ENCODE measurements around the gene TMA7B.

TMA7B gene

DNA sequence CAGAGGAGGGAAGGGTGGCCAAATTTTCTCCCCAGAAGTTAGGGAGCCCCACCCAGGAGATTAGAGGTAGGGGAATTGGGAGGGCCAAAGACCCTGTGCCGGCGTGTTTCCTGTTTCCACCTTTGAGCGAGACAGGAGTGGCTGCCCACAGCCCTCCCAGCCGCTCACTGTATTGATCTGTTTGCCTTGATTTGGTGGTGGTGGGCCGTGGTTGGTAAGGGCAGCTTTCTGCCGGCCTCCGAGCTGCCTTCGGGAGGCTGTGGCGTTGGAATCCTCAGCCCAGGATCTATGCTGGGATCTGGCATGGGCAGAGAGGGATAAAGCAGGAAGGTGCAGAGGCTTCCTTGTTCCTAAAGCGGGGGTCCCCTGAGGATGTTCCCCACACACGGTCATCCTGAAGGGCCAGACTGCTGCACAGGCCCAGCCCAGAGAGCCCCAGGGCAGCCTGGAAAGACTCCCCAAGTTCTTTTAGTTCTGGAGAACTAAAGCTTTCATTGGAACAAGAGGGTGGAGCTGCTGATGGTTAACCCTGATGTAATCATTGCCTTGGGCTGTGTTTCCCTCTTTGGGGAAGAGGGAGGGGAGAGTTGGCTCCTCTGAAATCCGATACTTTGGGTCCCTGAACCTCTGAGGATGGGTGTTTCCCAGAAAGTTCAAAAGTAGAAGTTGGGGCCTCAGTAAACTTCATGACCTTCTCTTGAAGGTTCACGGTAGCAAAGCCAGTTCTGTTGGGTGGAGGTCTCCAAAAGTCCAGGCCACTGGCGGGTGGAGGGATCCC lies 41.8 kb downstream of the TMA7B start:
- no peak for DNase-seq (ENCODE audit: low read depth, low spot score)

DNA sequence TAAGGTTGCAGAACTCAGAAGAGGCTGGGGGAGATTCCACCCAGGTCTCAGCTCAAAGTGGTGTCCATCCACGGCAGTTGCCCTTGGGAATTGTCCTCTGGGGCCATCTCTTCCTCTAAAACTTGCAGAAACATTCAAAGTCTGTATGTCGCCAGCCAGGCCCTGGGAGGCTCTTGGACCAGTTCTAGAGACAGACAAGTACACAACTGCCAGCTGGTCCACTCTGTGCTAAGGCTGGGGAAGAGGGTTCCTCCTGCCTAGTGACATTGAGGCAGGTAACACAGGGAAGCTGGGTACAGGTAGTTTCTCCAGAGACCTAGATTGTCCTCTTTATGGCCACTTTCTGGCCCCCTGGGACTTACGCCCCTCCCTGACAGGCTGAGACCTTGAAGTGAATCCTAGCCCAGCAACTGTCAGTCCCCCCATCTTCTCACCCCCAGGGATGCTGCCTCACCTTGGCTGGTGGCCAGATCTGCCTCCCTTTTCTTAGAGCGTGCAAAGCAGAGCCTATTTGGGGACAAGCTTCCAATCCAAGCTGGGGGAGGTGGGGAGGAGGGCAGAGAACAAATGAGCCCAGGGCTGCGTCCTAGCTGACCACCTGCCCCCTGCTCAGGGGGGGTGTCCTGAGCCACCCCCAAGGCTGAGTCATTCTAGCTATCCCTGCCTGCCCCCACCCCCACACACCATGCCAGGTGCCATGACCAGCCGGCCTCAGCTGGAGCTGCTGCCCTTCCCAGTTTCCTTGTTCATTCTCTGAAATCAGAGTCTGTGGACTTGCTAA lies 42.9 kb downstream of the TMA7B start:
- no peak for DNase-seq (ENCODE audit: low read depth, low spot score)

DNA sequence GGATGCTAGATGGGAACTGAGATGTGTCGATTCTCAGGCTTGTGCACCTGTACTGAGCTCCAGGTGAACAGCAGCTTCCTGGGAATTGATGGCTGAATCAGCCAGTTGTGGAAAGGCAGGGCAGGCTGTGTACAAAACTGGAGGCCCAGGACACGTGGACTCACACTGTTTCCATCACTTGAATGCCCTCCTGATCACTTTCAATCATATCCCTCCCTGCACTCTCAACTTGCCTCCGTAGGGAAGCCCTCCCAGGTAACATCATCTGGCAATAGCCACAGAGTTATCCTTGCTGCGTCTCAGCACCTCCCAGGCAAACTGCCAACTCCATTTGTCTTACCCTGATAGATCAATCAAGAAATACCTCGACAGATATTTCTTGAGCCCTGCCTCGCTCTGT lies 44.6 kb downstream of the TMA7B start:
- DNase-seq (ENCODE audit: low read depth, low spot score): no peak

DNA sequence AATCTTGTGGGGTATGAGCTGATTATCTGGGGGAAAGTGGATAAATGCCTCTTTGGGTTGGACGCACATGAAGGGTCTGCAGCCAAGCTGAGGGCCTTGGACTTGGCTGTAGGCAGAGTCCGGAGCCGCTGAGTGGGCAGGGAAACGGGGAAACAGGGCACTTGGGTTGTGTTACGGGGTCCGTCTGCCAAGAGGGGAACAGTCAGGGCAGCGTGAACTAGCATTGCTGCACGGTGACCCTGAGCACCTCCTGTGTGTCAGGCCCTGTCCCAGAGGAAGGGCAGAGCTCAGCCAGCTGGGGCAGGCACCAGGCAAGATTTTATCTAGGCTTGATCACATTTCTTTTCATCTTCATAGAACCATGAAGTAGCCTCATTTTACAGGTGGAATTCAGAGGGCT lies 46.4 kb downstream of the TMA7B start:
- no peak for DNase-seq (ENCODE audit: low read depth, low spot score)

DNA sequence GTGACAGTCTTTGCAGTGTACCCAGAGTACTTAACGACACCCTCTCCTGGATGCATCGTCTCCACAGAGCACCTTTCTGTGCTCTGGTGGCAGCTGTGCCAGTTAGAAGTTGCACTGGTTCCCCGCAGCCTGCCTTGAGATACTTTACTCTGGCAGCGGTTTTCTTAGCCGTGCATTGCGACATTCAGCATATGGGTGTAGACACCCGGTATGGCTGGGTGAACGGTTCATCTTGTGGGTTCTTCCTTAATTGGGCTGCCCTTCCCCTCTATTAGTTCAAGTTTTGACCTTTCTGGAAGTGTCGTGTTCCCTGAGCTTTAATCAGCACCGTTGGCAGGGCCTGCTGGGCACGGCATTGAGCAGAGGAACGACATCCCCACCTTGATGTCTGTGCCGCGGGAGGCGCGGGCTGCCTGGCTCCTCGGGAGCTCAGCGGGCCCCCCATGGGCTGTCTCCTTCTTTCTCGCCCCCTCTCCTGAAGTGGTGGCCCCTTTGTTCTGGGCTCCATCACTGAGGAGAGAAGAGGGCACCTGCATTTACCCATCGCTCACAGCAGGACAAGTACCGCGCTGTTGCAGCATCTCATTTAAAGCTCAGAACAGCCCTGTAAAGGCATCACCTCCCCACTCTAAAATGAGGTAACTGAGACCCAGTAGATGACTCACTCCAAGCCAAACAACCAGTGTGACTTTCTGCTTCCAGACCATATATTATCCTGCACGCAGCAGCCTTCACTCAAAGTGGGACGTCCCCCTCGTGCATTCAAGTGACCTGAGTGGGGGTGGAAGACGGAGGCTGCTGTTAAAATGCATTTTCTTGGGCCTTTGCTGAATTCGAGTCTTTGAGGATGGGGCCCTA lies 47.9 kb downstream of the TMA7B start:
- DNase-seq (ENCODE audit: low read depth, low spot score): no peak

DNA sequence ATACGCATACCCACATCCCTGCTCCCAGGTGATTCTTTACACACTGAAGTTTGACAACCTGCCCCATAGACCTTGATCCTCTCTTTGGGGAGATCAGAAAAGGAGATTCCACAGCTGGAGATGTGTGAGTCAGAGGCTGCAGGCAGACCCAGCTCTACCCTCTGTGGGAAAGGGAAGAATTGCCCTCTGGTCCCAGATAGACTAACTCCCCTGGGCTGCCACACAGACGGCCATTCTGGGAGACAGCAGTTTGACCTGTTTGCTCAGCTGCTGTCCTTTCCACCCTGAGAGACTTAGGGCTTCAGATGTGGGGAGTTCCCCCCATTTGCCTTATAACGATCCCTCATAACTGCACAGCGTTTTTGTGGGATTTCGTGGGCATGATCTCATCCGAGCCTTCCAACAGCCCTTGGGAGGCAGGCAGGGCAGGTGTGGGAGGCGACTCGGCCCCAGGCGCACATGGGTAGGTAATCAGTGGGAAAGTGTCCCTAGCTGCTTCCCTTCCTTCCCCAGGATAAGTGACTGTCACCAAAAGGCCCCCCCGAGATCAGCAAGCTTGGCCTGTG lies 48.6 kb downstream of the TMA7B start:
- no peak for DNase-seq (ENCODE audit: low read depth, low spot score)

DNA sequence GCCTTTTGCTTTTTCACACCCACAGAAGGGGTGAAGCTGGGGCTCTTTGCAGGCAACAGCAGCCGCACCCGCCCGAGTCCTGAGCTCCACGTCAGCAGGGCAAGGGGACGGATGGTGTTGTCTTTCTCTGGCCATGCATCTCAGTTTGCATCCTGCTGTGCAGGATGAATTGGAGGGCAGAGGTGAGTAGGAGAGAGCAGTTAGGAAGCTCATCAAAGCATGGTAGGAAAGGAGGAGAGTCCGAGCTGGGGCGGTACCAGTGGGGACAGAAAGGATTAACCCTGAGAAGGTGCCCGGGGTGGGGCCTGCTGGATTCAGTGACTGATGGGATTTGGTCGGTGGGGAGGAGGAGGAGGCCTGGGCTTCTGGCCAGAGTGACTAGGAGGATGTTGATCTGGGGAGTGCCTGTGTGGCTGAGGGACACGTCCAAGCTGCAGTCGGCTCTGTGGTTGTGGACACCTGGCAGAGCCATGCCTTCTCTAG lies 49.1 kb downstream of the TMA7B start:
- no peak for DNase-seq (ENCODE audit: low read depth, low spot score)

DNA sequence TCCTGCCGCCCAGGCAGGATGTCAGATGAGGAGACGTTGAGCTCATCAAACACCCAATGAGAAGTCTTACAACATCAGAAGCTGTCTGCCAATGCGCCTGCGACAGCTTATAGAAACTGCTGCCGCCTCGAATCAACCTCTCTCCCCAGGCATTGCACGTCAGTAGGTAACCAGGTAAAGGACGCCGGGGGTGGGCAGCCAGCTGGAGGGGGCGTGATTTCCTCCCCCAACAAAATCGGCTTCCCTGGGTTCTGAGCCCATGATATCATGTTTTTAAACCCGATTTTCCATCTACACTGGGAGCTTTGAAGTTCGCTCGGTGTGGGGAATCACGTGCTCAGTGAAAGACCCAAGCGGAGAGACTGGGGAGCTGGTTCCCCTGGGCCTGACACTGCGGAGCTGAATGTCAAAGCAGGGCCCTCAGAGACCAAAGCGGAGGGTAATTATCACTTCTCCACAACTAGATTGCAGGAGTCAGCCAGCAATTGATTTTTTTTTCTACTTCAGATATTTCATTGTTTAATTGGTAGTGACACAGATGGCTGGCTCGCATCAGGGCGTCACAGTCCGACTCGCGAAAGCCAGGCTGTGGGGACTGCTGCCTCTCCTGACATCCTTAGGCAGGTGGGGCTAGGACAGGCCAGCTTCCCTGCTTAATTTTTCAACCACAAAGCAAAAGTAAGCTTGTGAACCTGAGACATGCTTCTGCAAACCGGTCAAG lies 49.9 kb downstream of the TMA7B start:
- no peak for DNase-seq (ENCODE audit: low read depth, low spot score)

DNA sequence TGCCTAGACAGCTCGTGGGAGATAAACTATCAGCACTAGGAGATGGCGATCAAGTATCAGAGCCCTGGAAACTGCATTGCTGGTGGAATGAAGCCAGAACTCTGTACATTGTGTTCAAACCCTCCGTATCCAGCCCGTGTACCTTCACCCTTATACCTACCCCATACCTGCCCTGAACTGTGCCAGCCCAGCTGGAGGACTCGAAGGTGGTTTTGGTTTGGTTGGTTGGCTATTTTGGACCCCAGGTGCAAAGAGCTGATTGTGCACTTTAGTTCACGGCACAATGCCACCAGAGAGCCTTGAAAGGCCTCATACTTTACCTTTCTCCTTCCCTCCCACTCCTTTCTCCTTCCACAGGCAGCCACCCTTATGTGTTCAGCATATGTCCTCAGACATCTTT lies 50.5 kb downstream of the TMA7B start:
- DNase-seq (ENCODE audit: low read depth, low spot score): no peak

Data from activated naive CD8-positive, alpha-beta T cell treated with anti-CD3 and anti-CD28 coated beads, Interleukin-2, amount 50 U/mL, for 16 hours (primary cell).